Measurements from ENCODE around the gene SON.

SON gene

GRCh38 chr21:33587792-33588484 is 45.1 kb downstream of the SON start (continued):
- TF ChIP-seq PRDM2 (tag by site-specific recombination; IDR thresholded peaks at IDR 0.05; ENCODE audit: borderline replicate concordance), result no peak
- TF ChIP-seq ZBTB48 (tag by site-specific recombination; IDR thresholded peaks at IDR 0.05), result 0 out of 2 replicates have a peak, but pooled peaks have one; percentile 29
- no peak for TF ChIP-seq BCL11A (tag by site-specific recombination; IDR thresholded peaks at IDR 0.05; ENCODE audit: low read depth)
- TF ChIP-seq BCL11B (tag by site-specific recombination; IDR thresholded peaks at IDR 0.05; ENCODE audit: low read depth), result no peak
- TF ChIP-seq ZNF214 (tag by site-specific recombination; IDR thresholded peaks at IDR 0.05; ENCODE audit: borderline replicate concordance), result no peak
- no peak for TF ChIP-seq ZNF580 (tag by site-specific recombination; IDR thresholded peaks at IDR 0.05)
- no peak for TF ChIP-seq AEBP2 (tag by site-specific recombination; IDR thresholded peaks at IDR 0.05; ENCODE audit: borderline replicate concordance)
- TF ChIP-seq ZNF658 (tag by site-specific recombination; IDR thresholded peaks at IDR 0.05), result no peak
- no peak for TF ChIP-seq PRDM6 (tag by site-specific recombination; IDR thresholded peaks at IDR 0.05)
- no peak for TF ChIP-seq ZNF623 (tag by site-specific recombination; IDR thresholded peaks at IDR 0.05)
- TF ChIP-seq ZNF549 (tag by site-specific recombination; IDR thresholded peaks at IDR 0.05), result no peak
- 0 out of 2 replicates have a peak, but pooled peaks have one; percentile 13 for TF ChIP-seq ZNF660 (tag by site-specific recombination; IDR thresholded peaks at IDR 0.05)
- no peak for TF ChIP-seq ZNF639 (tag by site-specific recombination; IDR thresholded peaks at IDR 0.05)
- TF ChIP-seq SP3 (tag by site-specific recombination; IDR thresholded peaks at IDR 0.05), result no peak
- TF ChIP-seq PATZ1 (tag by site-specific recombination; IDR thresholded peaks at IDR 0.05), result peak; percentile 43; the same call in 1 of the 2 replicates
- no peak for TF ChIP-seq YY1 (tag by site-specific recombination; IDR thresholded peaks at IDR 0.05)
- TF ChIP-seq ZNF596 (tag by site-specific recombination; IDR thresholded peaks at IDR 0.05), result no peak; the same call in 1 of the 2 replicates
- no peak for TF ChIP-seq ZNF610 (tag by site-specific recombination; IDR thresholded peaks at IDR 0.05; ENCODE audit: borderline replicate concordance)
- no peak for TF ChIP-seq ZNF239 (tag by site-specific recombination; IDR thresholded peaks at IDR 0.05)
- TF ChIP-seq SCRT1 (tag by site-specific recombination; IDR thresholded peaks at IDR 0.05; ENCODE audit: borderline replicate concordance), result no peak
- TF ChIP-seq ZNF501 (tag by site-specific recombination; IDR thresholded peaks at IDR 0.05), result no peak
- TF ChIP-seq ZNF488 (tag by site-specific recombination; IDR thresholded peaks at IDR 0.05), result no peak
- 0 out of 2 replicates have a peak, but pooled peaks have one; percentile 52 for TF ChIP-seq SP7 (tag by site-specific recombination; IDR thresholded peaks at IDR 0.05)
- TF ChIP-seq ZNF544 (tag by site-specific recombination; IDR thresholded peaks at IDR 0.05), result no peak
- TF ChIP-seq ZNF132 (tag by site-specific recombination; IDR thresholded peaks at IDR 0.05; ENCODE audit: borderline replicate concordance), result no peak

Data from HEK293 (cell line).